LNCAP (cell line): Measurements from ENCODE around the gene FAM114A1.

ENCODE experiments used
- TF ChIP-seq, protein P1 (sequence below): fragments of 450-650 bp; IDR thresholded peaks from 2 replicates; pipeline ENCODE4 v1.5.1; 2017; ENCODE audit warnings: mild to moderate bottlenecking

FAM114A1 gene

DNA sequence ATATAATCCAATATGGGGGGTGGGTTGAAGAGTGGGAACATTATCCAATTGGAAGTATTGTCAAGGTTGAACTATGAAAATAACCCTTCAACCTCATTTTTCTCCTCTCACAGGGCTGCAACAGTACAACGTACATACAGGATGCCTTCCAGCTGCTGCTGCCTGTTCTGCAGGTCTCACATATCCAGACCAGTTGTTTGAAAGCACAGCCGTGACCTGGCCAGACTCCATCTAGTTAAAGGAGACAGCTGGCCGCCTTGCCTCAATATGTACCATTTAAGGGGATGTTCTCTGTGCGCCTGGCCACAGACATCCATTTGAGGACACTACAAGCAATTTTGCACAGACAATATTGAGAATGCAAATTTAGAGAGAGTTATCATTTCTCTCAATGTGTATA lies 75.7 kb downstream of the FAM114A1 start:
- TF ChIP-seq, protein P1, sequence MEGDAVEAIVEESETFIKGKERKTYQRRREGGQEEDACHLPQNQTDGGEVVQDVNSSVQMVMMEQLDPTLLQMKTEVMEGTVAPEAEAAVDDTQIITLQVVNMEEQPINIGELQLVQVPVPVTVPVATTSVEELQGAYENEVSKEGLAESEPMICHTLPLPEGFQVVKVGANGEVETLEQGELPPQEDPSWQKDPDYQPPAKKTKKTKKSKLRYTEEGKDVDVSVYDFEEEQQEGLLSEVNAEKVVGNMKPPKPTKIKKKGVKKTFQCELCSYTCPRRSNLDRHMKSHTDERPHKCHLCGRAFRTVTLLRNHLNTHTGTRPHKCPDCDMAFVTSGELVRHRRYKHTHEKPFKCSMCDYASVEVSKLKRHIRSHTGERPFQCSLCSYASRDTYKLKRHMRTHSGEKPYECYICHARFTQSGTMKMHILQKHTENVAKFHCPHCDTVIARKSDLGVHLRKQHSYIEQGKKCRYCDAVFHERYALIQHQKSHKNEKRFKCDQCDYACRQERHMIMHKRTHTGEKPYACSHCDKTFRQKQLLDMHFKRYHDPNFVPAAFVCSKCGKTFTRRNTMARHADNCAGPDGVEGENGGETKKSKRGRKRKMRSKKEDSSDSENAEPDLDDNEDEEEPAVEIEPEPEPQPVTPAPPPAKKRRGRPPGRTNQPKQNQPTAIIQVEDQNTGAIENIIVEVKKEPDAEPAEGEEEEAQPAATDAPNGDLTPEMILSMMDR, result no peak

- TF ChIP-seq, protein P1, result no peak
Observed at GRCh38 chr4:38944440-38944839, 76.8 kb downstream of the FAM114A1 start.

DNA sequence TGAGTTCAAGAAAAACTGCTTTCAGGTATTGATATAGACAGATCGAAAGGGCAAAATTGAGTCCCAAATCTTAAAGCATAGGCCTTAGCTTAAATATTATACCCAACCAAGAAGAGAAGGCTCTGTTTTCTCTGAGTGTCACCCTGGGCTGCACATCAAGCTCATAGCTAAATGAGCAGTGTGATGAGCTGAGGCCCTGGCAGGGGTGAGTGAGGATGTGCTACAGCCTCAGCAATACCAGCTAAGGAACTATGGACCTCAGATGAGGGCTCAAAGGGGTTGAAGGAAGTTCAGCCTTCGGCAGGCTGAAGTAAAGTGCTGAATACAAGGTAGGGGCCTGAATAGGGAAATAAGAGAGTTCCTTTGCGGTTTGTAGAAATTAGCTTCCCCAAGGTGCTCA lies 79.3 kb downstream of the FAM114A1 start:
- TF ChIP-seq, protein P1, result no peak

DNA sequence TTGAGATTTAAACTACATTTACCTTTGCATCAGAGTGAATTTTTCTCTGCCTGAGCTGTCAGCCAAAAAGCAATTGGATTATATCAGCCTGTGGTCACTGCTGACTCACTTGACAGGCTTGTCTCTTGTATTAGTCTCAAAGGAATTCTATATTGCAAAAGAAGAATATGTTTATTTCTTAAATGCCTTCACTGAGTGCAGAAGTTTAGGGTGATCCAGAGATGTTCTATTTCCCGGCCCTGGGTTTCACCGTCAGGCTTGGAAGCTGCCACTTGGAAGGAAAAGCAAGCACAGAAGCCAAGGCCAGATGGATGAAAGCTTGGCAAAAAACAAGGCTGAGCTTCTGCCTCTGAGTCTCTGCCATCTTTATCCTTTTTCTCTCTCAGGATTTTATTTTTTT lies 80.9 kb downstream of the FAM114A1 start:
- TF ChIP-seq, protein P1, result no peak

GRCh38 chr4:38949411-38950051 lies 81.9 kb downstream of the FAM114A1 start:
- TF ChIP-seq, protein P1, result no peak

GRCh38 chr4:38950159-38950558 lies 82.6 kb downstream of the FAM114A1 start:
- TF ChIP-seq, protein P1, result no peak

DNA sequence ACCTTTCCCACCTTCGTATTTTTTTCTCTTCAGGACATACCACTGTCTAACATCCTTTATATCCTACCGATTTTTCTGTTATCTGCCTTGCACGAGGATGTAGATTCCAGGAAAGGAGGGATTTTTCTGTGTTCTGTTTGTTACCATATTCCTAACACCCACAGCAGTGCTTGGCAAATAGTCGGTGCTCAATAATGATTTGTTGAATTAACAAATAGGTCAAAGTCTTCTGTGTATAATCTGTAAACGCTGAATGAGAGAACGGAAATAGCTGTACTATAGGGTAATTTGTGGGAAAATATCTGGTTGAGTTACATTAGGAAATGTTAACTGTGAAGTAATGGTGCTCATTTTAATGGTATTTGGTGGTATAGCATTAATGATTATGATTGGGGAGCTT lies 83.1 kb downstream of the FAM114A1 start:
- TF ChIP-seq, protein P1, result no peak

- TF ChIP-seq, protein P1, result no peak
Observed at GRCh38 chr4:38951598-38951997, 84.0 kb downstream of the FAM114A1 start.
